Measurements from ENCODE around the gene RAB34. TPM values are rescaled to one million over a fixed set of nuclear protein-coding genes. Genes with fewer than 3 reads are reported as not detected.
A peak's percentile ranks its signal among the peaks of the same experiment; 100 is the strongest.

Gene RAB34
- total RNA-seq, 1 donor from 2014 or later: 153 TPM

DNA sequence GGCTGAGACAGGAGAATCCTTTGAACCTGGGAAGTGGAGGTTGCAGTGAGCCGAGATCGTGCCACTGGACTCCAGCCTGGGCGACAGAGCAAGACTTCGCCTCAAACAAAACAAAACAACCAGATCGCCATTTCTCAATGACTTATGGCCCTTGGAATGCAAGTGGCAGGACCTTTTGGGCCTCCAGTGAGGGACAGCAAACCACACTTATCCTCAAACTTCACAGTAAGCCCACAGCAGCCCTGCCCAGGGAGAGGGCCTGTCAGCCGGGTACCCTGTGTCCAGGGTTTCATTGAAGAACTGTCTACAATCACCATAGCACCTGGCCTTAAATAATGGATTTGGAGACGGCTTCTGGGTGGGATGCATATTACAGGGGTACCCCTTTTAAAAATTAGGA, 37.8 kb upstream of the RAB34 start:
- Mint-ChIP-seq H3K4me3 (ENCODE audit: unreplicated experiment) (no peak overlapping the region), H3K27me3 (ENCODE audit: unreplicated experiment) (no peaks in the 10 kb centered on the region), H3K27ac (ENCODE audit: unreplicated experiment) (peak overlapping the region; percentile 38), H3K9me3 (ENCODE audit: unreplicated experiment) (no peaks in the 10 kb centered on the region), H3K4me1 (ENCODE audit: unreplicated experiment) (peaks cover 9% of the 10 kb centered on the region), H3K36me3 (ENCODE audit: unreplicated experiment) (peaks cover 21% of the 10 kb centered on the region)
- no peak for TF ChIP-seq CTCF (IDR thresholded peaks at IDR 0.05)
- DNase-seq (ENCODE audit: extremely low spot score, unreplicated experiment): no peak

DNA sequence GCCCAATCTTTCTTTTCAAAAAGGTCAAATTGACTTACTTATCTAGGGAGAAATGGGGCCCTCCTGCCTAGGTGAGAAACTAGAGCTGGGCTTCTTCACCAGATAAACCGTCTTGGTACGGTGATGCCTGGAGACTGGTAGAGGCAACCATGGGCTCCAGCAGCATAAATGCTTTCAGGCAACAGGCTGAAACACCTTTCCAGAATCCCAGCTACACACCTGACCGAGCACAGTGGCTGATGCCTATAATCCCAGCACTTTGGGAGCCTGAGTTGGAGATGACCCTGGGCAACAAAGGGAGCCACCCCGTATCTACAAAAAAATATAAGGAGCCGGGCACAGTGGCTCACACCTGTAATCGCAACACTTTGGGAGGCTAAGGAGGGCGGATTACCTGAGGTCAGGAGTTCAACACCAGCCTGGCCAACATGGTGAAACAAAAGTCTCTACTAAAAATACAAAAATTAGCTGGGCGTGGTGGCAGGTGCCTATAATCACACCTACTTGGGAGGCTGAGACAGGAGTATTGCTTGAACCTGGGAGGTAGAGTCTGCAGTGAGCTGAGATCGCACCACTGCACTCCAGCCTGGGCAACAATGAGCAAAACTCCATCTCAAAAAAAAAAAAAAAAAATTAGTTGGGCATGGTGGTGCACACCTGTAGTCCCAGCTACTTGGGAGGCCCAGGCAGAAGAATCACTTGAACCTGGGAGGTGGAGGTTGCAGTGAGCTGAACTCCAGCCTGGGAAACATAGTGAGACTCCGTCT, 34.1 kb upstream of the RAB34 start:
- Mint-ChIP-seq H3K9me3 (ENCODE audit: unreplicated experiment) (no peaks in the 10 kb centered on the region), H3K4me3 (ENCODE audit: unreplicated experiment) (no peak overlapping the region), H3K27me3 (ENCODE audit: unreplicated experiment) (no peaks in the 10 kb centered on the region), H3K27ac (ENCODE audit: unreplicated experiment) (no peak overlapping the region), H3K4me1 (ENCODE audit: unreplicated experiment) (peaks cover 17% of the 10 kb centered on the region), H3K36me3 (ENCODE audit: unreplicated experiment) (peaks cover 17% of the 10 kb centered on the region)
- no peak for DNase-seq (ENCODE audit: extremely low spot score, unreplicated experiment)
- TF ChIP-seq CTCF (IDR thresholded peaks at IDR 0.05): no peak

- H3K27me3 Mint-ChIP-seq (ENCODE audit: unreplicated experiment): no peaks in the 10 kb centered on the region
- peak overlapping the region; percentile 63 for H3K27ac Mint-ChIP-seq (ENCODE audit: unreplicated experiment)
- peak; percentile 100 for TF ChIP-seq CTCF (IDR thresholded peaks at IDR 0.05)
- H3K4me3 Mint-ChIP-seq (ENCODE audit: unreplicated experiment): no peak overlapping the region
- peaks cover 23% of the 10 kb centered on the region for H3K4me1 Mint-ChIP-seq (ENCODE audit: unreplicated experiment)
- H3K36me3 Mint-ChIP-seq (ENCODE audit: unreplicated experiment): peaks cover 11% of the 10 kb centered on the region
- H3K9me3 Mint-ChIP-seq (ENCODE audit: unreplicated experiment): no peaks in the 10 kb centered on the region
- peak; percentile 97 for DNase-seq (ENCODE audit: extremely low spot score, unreplicated experiment)
Observed at GRCh38 chr17:28750178-28751047, 32.7 kb upstream of the RAB34 start.

- DNase-seq (ENCODE audit: extremely low spot score, unreplicated experiment): no peak
- H3K27ac Mint-ChIP-seq (ENCODE audit: unreplicated experiment): peak overlapping the region; percentile 63
- H3K4me3 Mint-ChIP-seq (ENCODE audit: unreplicated experiment): no peak overlapping the region
Observed at GRCh38 chr17:28749516-28750177, 32.0 kb upstream of the RAB34 start.

More at GRCh38 chr17:28749516-28750177, 32.0 kb upstream of the RAB34 start:
- Mint-ChIP-seq H3K4me1 (ENCODE audit: unreplicated experiment) (peaks cover 24% of the 10 kb centered on the region), H3K9me3 (ENCODE audit: unreplicated experiment) (no peaks in the 10 kb centered on the region), H3K36me3 (ENCODE audit: unreplicated experiment) (peaks cover 11% of the 10 kb centered on the region), H3K27me3 (ENCODE audit: unreplicated experiment) (no peaks in the 10 kb centered on the region)
- no peak for TF ChIP-seq CTCF (IDR thresholded peaks at IDR 0.05)

Data from osteocyte (in vitro differentiated cells).